ENCODE results near the gene CALHM1.

The CALHM1 gene

DNA sequence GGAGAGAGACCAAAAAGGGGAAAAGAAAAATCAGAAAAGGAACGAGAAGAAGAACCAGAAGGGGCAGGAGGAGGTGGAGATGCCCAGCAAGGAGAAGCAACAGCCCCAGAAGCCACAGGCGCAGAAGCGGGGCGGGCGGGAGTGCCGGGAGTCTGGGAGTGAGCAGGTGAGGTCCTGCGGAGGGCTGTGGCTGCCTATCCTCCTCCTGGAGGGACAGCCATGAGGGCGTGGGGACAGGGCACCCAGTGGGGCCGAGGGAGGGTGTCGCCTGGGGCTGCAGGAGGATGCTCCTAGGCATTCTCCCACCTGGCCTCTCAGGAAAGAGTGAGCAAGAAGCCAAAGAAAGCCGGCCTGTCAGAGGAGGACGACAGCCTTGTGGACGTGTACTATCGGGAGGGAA is 18.3 kb downstream of the CALHM1 start:
- in situ Hi-C loops (cut with HindIII; ENCODE audit: low sequenced_read_pairs) = no loop called here

DNA sequence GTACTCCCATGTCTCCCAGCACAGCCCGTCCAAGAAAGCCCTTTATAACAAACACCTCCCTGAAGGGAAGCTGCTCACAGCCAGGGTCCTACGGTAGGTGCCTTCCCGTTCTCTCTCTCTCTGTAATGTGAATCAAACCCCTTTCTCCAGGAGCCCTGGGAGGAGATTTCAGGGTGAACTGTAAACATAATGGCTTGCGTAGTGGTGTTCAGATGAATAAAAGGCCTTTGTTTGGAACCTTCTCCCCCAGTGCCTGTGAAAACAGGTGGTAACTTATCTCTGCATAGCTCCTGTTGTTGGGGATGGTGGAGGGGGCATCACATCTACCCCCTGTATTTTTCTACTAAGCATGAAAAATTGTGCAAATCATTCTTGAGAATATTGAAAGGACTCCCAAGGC is 18.9 kb downstream of the CALHM1 start:
- in situ Hi-C loops (cut with HindIII; ENCODE audit: low sequenced_read_pairs) = no loop called here

DNA sequence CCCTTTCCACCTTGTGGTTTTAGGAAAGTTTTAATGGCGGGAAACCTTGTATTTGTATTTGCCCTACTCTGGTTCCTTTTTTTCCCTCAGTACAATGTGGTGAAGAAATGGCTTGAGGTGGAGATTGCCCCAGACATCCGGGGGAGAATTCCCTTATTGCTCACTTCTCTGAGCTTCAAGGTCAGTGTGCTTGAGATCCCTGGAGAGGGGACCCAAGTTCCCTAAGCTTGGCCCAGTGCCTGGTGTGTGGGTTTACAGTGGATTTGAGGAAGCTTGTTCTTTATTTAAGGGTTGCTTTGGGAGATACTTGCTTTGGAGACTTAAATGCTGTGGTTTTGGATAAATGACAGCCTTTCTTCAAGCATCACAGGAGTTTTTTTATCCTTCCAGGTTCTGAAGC is 24.8 kb downstream of the CALHM1 start:
- in situ Hi-C loops (cut with HindIII; ENCODE audit: low sequenced_read_pairs) = no loop called here

DNA sequence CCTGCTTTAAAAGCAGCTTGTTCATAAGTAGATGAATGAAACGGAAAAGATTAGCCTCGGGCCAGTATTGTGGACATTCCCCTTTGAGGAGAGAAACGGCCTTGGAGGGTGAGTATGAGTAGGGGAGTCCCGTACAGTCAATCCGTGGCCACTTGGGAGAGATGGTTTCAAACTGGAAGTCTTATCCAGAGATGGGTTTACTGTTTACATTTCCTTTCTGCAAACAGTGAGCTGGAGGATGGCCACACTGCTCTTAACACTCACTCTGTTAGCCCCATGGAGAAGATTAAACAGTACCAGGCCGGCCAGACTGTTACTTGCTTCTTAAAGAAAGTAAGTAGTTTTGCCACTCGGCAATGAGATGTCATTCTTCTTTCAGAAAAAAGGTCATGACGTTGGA is 26.8 kb downstream of the CALHM1 start:
- in situ Hi-C loops (cut with HindIII; ENCODE audit: low sequenced_read_pairs) = no loop called here

DNA sequence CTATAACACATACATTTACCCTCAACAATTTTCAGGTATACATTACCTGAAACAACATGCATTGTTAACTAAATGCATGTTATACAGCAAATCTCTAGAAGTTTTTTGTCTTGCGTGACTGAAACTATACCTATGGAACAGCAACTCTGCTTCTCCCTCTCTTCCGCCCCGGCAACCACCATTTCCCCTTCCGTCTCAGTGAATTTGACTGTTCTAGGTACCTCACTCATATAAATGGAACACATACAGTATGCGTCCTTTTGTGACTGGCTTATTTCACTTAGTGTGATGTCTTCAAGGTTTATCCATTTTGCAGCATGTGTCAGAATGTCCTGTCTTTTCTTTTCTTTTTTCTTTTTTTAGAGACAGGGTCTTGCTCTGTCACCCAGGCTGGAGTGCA is 29.1 kb downstream of the CALHM1 start:
- in situ Hi-C loops (cut with HindIII; ENCODE audit: low sequenced_read_pairs) = no loop called here

DNA sequence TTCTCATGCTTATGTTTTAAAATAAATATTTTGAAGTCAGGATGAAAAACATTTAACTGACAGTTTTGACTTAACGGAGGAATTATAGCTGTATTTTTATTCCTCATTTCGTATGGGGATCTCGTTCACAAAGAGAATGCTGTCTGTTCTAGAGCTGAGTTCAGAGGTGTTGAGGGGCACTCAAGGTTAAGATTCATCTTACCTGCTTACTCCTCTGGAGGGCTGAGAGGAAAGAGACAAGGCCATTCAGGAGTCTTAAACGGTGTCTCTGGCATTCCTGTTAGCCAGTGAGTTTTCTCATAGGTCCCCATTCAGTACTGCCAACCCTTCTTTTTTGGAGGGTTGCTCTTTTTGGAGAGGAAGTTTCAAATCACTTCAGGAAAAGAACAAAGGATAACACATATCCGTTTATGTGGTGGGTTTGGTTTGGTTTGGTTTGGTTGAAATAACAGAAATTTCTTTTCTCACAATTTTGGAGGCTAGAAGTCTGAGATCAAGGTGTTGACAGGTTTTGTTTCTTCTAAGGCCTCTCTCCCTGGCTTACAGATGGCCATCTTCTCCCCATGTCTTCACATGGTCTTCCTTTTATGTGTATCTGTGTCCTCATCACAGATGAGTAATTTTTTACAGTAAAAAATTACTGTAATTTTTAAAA is 29.6 kb downstream of the CALHM1 start:
- in situ Hi-C loops (cut with HindIII; ENCODE audit: low sequenced_read_pairs) = no loop called here

DNA sequence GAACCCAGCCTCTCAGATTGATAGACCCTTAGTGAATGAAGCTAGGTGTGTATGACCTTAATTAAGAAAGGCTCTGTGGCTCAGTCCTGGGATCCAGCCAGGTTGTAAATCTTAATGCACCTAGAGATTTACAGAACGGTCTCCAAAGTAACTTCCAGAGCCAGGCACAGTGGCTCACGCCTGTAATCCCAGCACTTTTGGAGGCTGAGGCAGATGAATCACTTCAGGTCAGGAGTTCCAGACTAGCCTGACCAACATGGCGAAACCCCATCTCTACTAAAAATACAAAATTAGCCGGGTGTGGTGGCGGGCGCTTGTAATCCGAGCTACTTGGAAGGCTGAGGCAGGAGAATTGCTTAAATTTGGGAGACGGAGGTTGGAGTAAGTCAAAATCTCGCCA is 30.8 kb downstream of the CALHM1 start:
- in situ Hi-C loops (cut with HindIII; ENCODE audit: low sequenced_read_pairs) = no loop called here

DNA sequence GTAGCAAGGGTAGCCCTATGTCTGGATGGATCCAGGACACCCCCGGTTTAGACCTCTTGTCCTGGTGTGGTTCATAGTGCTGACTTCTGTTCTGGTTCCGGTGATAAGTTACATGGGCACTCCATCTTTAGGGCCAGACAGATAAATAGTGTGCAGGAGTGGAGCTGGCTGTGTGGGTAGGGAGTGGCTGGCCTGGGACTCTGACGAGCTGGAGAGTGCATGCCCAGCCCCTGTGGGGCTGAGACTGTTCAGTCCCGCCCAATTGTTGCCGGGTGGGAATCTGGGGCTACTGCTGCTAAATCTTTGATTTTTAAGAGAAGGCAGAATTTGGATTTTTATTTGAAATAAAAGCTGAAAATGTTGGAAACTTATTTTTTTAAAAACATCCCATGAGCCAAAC is 35.0 kb downstream of the CALHM1 start:
- in situ Hi-C loops (cut with HindIII; ENCODE audit: low sequenced_read_pairs) = loop anchor here (5.0 kb wide), 1 partner anchor 69 kb away; the partner anchor contains the start of gene NEURL1

DNA sequence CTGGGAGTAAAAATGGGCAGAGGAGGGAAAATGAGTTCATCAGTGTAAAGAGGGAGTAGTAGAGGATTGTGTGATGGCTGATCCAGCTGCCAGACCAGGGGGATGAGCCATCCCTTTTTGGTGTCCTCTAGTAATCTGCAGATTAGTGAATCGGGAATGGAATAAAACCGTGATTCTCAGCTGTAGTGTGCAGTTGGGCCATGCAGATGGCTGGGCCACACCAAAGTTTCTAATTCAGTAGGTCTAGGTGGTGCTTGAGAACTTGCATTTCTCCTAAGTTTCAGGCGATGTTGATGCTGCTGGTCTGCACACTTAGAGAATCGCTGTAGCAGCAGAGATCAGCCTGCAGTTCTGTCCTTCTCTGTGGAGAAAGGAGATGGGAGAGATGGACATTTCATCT is 39.6 kb downstream of the CALHM1 start:
- in situ Hi-C loops (cut with HindIII; ENCODE audit: low sequenced_read_pairs) = loop anchor here (10.0 kb wide), 1 partner anchor 56 kb away; the partner anchor contains the start of gene CALHM3

DNA sequence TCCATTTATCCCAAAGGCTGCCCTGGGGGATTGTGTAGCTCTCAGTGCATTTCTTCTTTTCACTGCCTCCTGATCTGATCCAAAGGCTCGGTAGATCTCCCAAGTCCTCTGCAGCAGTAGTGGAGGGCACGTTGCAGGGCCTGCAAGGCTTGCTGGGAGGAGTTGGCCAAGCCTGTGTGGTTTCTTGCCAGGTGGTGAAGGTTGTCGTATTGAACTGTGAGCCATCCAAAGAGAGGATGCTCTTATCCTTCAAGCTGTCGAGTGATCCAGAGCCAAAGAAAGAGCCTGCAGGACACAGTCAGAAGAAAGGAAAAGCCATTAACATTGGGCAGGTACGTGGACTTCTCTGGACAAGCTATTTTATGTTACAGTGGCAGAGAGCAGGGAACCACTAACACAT is 41.1 kb downstream of the CALHM1 start:
- in situ Hi-C loops (cut with HindIII; ENCODE audit: low sequenced_read_pairs) = loop anchor here (10.0 kb wide), 1 partner anchor 57 kb away; the partner anchor contains the start of gene CALHM3

DNA sequence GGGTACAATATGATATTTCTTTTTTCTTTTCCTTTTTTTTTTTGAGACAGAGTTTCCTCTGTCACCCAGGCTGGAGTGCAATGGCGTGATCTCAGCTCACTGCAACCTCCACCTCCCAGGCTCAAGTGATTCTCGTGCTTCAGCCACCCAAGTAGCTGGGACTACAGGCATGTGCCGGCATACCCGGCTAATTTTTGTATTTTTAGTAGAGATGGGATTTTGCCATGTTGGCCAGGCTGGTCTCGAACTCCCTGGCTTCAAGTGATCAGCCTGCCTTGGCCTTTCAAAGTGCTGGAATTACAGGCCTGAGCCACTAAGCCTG is 41.6 kb downstream of the CALHM1 start:
- in situ Hi-C loops (cut with HindIII; ENCODE audit: low sequenced_read_pairs) = loop anchor here (10.0 kb wide), 1 partner anchor 58 kb away; the partner anchor contains the start of gene CALHM3

DNA sequence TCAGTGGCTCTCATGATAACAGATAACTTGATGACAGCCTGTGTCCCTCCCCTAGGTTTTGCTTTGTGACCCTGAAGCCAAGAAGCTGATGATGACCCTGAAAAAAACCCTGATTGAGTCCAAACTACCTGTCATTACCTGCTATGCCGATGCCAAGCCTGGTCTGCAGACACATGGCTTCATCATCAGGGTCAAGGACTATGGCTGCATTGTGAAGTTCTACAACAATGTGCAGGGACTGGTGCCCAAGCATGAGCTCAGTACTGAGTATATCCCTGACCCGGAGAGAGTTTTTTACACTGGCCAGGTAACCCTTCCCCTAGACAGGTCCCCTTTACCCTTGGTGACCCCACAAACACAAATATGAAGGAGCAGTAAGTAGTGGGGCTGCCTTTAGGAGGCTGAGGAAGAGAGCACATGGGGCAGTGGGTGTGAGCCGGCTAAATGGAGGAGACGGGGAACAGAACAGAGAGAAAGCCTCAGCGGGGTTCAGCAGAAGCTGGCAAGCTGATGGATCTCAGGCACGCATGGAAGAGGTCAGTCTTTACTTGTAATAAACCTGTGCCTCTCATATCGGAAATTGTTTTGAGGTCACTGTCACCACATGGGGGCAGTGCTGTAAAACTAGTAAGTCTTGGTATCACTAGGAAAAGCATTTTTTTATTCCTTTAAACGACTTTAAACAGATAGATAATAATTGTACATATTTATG is 42.1 kb downstream of the CALHM1 start:
- in situ Hi-C loops (cut with HindIII; ENCODE audit: low sequenced_read_pairs) = loop anchor here (10.0 kb wide), 1 partner anchor 58 kb away; the partner anchor contains the start of gene CALHM3

DNA sequence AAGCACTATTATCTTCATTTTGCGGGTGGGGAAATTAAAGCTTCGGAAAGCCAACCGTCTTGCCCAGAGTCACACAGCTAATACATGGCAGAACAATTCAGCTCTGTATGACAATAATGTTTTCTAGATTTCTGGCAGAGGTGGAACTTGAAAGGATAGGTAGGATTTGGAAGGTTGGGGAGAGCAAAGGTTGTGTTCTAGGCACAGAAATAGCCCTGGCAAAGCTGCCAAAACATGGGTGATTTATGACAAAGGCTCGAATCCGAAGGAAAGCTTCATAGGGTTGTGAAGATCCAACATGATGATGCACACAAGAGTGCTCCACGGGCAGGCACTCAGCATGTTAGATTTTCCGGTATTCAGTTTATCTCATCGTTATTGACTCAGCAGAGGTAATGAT is 43.1 kb downstream of the CALHM1 start:
- in situ Hi-C loops (cut with HindIII; ENCODE audit: low sequenced_read_pairs) = loop anchor here (10.0 kb wide), 1 partner anchor 59 kb away; the partner anchor contains the start of gene CALHM3

DNA sequence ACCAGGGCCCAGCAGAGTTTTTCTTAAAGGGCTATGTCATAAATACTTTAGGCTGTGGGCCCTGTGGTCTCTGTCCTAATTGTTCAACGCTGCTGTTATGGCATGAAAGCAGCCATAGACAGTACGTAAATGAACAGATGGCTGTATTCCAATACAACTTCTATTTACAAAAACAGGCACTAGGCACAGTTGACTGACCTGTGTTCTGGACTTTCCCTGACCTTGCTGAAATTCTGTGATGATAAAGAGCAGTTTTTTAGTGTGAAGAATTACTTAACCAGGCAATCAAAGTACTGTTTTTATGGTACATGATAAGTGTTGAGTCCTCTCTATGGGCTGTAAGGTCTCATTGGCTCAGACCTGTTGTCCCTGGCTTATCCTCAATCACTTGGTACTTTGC is 45.1 kb downstream of the CALHM1 start:
- in situ Hi-C loops (cut with HindIII; ENCODE audit: low sequenced_read_pairs) = loop anchor here (10.0 kb wide), 1 partner anchor 61 kb away; the partner anchor contains the start of gene CALHM3

Data from endothelial cell of hepatic sinusoid (primary cell).